Keratinocyte (primary cell): ENCODE data around the gene TJP3.

Experiments
- EZH2 ChIP-seq: IDR thresholded peaks from one replicate; pipeline ENCODE4 v1.6.1; 2012; ENCODE audit warnings: inconsistent platforms, mild to moderate bottlenecking, low read length, moderate library complexity
- TF ChIP-seq, protein P1 (sequence below), 3 experiments: IDR thresholded peaks in 1 of 3; conservative IDR thresholded peaks in 1 of 3; optimal IDR thresholded peaks in 1 of 3; 2 replicates in 2 of 3; 3 replicates in 1 of 3; pipeline versions ENCODE3 to v1.5.1; 2011; ENCODE audit warnings: low read length in 3 of 3, mild to moderate bottlenecking in 3 of 3, moderate library complexity in 2 of 3, control low read depth in 1 of 3, inconsistent platforms in 1 of 3; ENCODE audit not compliant: insufficient read depth in 2 of 3; ENCODE audit errors: extremely low read depth in 1 of 3

DNA sequence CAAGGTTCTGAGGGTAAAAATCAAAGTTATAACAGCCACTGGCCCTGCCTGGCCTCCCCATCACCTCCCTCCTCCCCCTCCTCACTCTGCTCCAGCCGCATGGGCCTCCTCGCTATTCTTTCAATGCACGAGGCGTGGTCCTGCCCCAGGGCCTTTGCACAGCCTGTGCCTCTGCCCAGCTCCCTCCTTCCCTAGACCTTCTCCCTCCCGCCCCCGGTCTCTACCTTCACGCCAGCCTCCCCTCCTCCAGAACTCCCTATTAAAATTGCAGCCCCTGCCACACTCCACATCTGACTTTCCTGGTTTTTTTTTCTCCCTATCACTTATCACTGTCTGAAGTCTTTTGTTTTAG is 60.5 kb downstream of the TJP3 start:
- TF ChIP-seq, protein P1, sequence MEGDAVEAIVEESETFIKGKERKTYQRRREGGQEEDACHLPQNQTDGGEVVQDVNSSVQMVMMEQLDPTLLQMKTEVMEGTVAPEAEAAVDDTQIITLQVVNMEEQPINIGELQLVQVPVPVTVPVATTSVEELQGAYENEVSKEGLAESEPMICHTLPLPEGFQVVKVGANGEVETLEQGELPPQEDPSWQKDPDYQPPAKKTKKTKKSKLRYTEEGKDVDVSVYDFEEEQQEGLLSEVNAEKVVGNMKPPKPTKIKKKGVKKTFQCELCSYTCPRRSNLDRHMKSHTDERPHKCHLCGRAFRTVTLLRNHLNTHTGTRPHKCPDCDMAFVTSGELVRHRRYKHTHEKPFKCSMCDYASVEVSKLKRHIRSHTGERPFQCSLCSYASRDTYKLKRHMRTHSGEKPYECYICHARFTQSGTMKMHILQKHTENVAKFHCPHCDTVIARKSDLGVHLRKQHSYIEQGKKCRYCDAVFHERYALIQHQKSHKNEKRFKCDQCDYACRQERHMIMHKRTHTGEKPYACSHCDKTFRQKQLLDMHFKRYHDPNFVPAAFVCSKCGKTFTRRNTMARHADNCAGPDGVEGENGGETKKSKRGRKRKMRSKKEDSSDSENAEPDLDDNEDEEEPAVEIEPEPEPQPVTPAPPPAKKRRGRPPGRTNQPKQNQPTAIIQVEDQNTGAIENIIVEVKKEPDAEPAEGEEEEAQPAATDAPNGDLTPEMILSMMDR (optimal IDR thresholded peaks at IDR 0.05 in 1 of 3, IDR thresholded peaks at IDR 0.05 in 1 of 3, conservative IDR thresholded peaks at IDR 0.05 in 1 of 3; ENCODE audit: extremely low read depth in 1 of 3, insufficient read depth in 2 of 3, low read length in 3 of 3), result no peak
- no peak for TF ChIP-seq EZH2
